HTR-8/SVneo (cell line): ENCODE measurements around the gene KRTAP10-1.

Experiments
- DNase-seq: peaks from one replicate; pipeline ENCODE4 v3.0.0; 2011; ENCODE audit warnings: low spot score, mixed read lengths; ENCODE audit not compliant: insufficient read length
- FAIRE-seq: peaks from 2 replicates; lab custom pipeline; 2011; peaks lifted over from hg19 to GRCh38; lab: Jason Lieb, UNC

KRTAP10-1 gene

DNA sequence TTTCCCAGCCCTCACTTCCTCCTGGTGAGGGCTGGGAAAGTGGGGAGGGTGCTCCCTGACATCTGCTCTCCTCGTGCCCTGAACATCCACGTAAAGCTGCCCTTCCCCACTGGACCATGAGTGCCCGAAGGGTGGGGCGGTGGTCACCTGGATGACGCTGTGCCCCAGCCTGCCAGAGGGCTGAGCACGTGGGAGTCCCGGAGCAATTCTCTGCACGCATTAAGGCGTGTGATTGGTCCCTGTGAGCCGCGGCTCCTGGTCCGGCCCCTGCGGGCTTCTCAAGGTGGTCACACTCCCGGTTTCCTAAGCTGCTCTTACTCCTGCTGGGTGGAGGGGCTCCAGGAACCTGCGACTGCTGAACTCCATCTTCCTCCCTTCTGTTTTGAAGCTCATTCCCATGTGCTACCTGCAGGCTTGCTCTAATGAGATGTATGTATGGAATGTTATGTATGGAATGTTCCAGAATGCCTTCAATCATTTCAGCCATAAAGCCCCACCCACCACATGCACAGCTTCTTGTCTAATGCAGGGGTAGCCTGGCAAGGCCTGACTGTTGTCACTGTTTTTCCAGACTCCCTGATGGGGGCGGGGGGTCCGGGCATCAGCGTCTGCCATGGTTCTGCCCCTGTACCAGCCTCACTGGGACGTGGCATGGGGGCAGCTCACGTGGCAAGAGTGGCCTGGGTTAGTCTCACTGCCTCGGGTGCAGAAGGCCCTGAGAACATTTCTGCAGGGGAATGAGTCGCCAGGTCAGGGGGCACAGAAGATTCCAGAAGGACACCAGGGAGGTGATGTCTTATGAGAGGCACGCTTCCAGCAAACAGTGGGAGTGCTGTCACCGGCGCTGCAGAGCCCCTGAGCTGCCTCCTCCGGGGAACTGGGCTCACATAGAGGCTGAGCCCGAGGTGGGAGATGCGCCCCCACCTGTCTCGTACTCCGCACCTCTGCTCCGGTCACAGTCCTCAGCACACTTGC, 19.4 kb downstream of the KRTAP10-1 start:
- FAIRE-seq (no peak), DNase-seq (no peak)

DNA sequence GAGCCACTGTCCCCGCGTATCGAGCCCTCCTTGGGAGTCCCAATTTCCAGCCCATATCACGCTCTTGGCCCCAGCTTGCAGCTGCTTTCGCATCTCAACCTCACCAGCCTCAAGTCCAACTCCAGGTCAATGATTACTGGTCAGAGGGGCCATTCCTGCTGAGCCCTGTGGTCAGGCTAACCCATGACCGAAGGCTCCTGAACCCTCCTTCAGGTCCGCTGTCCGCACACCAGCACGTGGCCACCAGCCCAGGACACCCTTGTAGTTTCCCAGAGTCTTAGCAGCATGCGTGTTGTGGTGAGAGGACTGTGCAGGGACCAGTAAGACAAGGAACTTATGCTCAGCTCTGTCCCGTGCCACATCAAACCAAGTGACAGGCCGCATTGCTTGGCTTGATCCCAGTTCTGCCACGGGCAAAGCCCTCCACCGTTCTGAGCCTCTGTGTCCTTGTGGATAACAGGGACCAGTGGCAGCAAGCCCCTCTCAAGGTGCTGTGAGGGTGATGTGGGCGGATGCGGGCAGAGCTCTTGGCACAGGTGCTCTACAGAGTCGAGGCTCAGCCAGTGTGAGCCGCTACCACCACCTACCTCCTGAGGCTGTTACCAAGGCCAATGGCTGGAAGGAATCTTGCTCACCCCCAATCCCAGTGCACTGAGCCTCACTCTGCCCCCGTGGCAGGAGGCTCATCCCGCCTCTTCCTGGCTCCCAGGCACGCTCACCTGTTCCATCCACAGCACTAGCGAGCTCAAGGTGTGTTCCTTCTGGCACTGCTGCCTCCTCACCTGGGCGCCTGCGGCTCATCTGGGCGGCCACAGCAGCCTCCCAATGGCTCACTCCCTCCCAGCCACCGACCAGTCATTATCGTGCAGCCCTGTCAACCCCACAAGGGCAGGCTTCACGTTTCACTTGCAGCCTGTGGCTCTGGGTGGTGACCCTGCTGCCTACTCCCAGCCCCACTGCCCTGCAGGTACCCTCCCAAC, 20.4 kb downstream of the KRTAP10-1 start:
- DNase-seq = no peak
- FAIRE-seq = no peak

DNA sequence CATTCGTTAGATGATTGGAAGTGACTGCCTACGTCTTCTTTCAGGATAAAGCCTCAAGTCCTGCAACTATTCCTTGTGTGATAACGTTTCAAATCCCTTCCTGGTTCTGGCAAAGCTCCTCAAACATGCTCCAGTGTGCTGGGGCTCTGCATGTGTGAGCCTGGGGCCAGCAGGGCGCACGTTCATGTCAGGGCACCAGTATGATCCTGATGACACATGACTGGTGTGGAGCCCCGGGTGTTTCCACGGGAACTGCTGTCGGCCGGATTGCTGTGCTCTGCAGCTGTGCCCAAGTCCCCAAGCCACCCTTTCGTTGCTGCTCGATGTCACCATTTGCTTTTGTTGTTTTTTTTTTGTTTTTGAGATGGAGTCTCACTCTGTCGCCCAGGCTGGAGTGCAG, 21.3 kb downstream of the KRTAP10-1 start:
- no peak for DNase-seq
- no peak for FAIRE-seq

DNA sequence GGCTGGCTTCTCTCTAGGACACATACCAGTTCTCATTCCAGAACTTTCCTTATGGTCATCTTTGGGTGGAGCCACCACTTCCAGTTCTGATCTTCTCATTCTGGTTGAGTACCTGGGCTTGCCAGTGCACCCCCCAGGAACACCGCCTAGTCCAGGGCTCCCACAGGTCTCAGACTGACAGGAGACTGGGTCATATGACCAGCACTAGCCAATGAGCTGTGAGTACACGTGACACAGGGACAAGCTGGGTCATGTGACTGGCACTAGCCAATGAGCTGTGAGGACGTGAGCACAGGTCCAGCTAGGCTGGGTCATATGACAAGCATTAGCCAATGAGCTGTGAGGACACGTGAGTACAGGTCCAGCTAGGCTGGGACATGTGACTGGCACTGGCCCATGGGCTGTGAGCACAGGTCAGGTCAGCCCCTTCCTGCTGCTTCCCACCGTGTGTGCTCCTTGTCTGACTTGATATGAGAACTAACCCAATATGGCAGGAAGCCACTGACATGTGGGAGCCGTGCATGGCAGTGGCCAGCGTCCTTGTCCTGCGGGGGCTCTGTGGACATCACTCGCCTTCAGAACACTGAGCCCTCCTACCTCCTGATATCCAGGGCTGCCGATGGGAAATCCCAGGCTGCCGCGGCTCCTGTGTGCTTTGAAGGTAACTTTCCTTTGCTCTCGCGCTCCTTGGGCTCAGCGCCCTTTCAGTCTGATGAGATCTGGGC, 22.7 kb downstream of the KRTAP10-1 start:
- FAIRE-seq (peak; percentile 92), DNase-seq (peak; percentile 45)

DNA sequence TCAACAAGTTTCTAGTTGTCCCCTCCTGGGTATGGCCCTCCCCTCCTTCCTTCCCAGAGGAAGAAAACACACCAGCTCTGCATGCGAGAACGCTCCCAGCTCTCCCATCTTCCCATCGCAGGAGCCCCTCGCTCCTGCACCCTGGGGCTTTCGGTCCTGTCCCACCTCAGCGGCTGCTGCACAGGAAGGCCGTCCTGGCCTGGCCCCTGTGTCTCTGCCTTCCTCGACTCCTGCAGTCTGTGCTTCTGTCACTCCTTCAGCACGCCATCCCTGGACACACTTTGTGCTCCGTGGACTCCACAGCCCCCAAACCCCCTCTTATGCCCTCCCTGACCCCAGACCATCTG, 23.2 kb downstream of the KRTAP10-1 start:
- FAIRE-seq (no peak), DNase-seq (no peak)

DNA sequence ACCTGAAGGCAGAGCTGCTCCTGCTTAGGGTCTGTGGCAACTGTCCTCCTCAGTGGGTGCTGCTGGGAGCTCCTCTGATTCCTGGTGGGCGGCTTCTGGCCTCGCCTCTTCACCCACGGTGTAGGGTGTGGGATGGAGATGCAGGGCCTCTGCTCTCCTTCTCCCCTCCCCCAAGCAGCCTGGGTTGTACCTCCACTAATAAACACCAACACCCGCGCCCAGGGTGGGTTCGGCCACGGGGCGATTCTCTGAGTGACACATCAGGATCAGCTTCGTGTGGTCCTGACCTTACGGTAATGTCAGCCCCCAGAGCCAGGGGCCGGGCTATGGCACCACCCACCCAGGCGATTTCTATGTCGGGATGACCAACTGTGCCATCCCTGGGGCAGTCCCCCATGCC, 23.7 kb downstream of the KRTAP10-1 start:
- FAIRE-seq = no peak
- DNase-seq = no peak

DNA sequence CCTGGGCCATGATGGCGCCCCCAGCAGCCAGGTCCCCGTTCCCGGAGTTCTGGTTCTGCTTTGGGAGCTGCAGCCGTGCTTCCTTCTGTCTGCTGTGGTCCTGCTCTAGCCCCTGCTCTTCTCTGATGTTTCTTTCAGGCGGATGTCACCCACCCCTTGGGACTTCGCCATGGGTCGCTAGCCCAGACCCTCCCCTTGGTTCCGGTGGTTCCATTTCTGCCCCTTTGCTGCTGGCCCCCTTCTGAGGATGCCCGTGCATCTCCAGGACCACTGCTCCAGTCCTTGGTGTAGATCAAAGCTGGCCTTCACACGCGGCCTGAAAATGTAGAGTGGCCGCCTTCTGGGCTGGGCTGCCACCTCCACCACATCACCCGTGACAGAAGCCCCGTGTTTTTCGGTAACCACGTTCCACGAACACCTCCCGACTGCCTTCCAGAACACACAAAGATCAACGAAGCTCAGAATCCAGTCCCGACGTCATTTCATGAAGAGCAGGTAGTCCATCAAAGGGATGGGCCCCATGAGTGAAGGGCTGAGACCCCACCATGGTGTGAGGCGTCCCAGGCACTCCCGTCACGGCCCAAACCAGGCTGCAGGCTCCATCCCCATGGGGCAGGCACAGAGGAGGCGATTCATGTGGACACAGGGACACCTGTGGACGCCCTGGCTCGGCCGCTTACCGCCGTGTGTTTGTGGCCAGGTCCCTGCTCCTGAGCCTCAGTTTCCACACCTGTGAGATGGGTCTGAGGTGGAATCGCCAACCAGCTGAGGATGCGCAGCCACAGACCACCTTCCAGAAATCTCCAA, 24.4 kb downstream of the KRTAP10-1 start:
- DNase-seq (no peak), FAIRE-seq (no peak)

DNA sequence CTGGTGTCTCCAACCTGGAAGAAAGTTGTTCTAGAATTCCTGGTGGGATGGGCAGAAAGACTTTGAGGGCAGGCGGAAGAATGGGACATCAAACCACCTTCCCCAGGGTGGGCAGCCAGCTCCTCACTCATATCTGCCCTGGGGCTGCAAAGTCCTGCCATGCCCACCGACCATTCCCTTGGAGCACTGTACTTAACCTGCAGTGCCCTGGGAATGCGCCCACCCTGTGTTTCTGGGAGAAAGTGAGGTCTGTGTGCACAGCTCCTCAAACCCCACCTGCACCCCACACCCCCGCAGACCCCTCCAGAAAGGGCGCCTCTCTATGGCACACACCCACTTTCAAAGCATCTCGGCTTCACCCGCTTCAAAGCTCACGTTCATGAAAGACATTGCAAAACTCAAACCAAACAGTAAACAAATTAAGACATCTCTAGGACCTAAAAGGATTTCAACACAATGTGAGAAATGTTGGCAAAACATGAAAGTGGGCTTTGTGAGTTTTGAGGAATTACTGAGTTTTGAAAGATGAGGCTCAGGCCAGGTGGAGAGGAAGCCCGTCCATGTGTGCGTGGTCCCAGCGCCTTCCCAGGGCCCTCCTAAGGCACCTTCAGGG, 25.1 kb downstream of the KRTAP10-1 start:
- FAIRE-seq = no peak
- DNase-seq = no peak

DNA sequence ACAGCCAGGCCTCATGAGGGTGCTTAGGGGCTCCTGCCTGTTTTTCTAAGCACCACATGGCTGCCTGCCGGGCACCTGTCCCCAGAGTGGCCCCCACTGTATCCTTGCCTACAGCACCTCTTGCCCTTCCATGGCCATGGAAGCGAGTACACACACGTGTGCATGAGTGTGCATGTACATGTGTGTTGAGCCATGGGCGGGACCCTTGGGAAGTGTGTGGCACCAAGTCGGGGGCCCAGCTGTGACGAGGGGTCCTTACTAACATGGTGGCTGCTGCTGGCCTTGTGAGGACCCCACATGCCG, 25.8 kb downstream of the KRTAP10-1 start:
- no peak for DNase-seq
- no peak for FAIRE-seq

DNA sequence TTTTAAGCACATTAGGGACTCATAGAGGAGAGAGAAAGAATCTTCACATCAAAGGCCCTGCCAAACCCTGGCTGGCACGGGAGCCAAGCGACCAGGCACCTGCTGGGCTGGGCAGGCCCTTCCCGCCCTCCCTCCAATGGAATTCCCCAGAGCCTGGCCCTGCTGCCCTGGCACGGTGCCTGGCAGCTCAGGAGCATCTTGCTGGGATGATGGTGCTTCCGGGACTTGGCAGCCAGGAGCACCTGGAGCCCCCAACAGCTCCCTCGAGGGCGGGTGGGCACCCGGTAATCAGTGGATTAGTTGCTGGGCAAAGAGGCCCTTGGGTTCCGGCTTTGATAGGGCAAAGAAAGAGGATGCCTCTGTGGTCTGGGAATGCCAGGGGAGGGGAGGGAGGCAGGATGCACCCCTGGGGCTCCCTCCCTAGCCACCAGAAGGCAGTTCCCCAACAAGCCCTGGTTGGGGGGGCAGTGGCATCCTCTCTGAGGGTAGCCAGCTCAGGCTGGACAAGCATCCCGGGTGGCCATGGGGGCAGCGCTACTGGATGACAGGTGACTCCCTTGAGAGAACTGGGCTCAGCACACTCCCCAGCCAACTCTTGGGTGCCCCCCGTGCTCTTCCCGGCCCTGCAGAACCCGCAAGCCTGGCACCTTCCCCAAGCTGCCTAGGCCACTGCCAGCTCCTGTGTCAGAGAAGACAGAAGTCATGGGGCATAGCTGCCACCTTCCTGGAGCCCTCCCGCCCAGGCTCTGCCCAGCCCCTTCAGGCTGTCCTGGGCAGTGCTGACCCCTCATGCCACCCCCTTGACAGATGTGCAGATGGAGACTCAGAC, 26.4 kb downstream of the KRTAP10-1 start:
- no peak for DNase-seq
- FAIRE-seq = no peak

DNA sequence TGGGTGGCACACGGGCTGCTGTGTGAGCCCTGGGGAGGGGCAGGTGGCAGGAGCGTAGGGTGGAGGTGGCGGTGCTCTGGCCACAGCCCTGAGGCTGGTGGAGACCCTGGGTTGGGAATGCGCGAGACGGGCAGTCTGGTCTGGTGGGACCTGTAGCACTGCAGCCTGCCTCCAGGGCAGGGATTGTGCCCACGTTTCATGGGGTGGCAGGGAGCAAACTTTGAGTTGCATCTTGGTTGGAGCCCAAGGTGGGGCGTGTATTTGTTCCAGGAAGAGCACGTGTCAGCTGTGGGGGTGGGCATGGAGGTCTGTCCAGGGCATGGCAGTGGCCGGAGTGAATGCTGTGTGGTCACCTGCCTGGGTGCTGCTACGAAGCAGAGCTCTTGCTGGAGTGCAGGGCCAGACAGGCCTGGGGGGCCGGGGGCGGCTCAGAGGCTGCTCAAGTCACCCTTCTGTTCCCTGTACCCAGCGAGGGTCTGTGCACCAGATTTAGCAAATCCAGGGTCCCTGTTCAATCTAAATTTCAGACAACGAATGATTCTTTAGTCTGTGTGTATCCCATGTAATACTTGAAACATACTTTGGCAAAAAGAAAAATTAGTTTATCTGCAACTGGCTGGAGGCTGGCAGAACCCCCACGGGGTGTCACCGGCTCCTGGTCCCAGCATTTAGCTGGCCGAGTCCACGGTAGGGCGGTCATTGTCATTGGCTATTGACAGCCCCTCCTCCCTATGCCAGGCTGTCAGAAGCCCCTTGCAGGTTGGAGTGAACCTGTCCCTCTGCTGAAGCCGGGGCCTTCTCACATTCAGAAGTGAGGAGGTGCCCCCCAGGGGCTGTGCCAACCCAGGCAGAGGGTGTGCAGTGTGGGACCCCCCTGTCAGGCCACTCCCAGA, 27.3 kb downstream of the KRTAP10-1 start:
- FAIRE-seq (no peak), DNase-seq (no peak)

DNA sequence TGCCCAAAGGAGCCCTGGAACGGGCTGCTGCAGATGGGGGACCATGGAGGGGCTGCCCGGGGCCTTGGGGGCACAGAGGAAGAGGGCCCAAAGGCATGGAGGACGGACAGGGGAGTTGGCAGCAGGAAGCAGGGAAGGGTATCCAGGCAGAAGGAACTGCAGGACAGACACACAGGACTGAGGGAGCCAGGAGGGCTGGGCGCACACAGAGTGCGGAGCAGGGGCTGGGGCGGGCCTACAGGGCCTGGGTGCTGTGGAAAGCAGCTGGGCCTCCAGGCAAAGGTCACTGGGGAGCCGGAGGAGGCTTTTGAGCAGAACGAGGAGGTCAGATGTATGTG, 28.1 kb downstream of the KRTAP10-1 start:
- DNase-seq = no peak
- FAIRE-seq = no peak

DNA sequence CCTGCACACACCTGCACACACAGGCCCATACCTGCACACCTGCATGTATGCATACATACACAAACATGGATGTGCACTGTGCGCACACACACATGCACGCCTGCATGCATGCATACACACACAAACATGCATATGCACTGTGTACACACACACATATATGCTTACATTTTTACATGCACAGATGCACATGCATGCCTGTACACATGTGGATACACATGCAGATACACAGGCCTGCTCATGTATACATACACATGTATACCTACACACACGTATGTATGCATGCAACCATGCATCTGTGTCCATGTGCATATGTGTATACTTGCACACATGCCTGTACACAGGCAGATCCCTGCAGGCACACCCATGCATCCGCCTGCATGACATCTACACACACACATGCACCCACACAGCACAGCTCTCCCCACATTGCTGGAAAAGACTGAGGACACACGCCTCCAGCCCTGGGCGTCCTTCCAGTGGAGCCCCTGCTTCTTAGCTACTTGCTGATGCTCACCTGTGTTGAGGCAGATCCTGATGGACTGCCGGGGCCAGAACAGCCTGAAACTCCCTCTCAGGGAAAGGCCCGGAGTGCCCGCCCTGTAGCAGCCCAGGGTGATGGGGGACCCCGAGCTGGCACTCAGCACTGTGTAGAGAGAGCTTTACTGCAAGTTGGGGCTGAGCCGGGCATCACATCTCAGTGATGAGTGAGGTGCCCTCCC, 28.6 kb downstream of the KRTAP10-1 start:
- peak; percentile 93 for FAIRE-seq
- DNase-seq = no peak

DNA sequence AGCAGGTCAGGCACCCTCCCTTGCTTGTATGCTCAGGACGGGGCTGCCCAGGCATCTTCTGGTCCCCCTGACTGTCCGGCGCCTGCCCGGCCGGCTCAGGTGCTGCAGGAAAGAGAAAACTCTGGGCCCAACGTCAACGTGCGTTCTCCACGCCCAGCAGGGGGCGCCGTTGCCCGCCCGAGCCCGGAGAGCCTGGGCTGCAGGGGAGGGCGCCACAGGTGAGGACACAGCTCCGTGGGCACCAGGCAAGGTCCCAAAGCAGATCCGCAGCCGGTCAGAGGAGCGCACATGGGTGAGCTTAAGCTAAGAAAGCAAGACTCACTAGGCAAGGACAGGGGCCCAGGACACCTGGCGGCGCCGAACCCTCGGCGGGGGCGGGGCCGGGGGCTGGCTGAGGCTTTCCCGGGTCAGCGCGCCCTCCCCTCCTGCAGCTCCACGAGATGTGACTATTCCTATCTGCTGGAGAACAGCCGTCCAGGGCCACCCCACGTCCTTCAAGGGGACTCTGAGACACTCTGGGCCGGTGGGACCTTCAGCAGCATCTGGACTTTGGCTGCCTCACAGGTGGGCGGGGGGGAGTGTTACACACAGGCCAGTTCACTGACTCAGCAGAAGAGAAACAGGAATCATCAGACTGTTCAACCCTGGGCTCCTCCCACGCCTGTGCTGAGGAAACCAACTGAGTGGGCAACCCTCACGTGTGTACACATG, 29.3 kb downstream of the KRTAP10-1 start:
- FAIRE-seq = peak; percentile 81

DNA sequence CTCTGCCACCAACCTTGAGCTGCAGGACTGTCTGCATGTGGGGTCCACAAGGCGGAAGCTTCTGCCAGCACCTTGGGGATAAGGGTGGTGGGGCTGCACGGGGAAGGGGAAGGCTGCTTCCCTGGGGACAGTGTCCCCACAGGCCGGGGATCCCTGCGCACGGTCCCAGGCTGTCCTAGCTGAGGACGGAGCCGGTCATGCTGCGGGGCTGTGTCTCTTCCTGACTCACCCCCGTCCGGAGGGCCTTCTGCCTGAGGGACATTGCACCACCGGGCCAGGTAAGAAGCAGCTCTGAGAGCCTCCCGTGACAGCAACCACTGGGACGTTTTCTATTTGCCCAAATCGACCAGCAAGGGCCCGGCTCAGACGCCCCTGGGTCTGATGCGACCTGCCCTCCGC, 29.9 kb downstream of the KRTAP10-1 start:
- FAIRE-seq = no peak
- DNase-seq = no peak

More for the DNA sequence above, 29.3 kb downstream of the KRTAP10-1 start:
- peak; percentile 74 for DNase-seq

DNA sequence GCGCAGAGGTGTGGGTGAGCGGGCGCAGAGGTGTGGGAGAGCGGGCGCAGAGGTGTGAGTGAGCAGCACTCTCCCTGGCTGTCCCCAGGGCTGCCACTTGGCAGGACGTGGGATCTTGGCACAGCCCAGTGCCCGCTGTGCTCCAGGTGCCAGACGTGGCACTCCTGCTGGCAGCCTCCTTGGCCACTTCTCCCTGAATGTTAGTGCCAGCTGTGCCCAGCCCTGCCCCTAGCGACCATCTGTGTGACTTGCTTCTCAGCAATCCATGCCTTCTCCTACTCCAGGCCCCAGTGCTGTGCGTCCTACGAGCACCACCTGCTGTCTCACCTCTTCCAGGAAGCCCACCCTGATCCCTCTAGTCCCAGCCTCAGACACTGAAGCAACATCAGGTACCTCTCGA, 30.5 kb downstream of the KRTAP10-1 start:
- FAIRE-seq (no peak), DNase-seq (no peak)
